K562 (cell line): ENCODE measurements around the gene TIFAB.

Experiments used
- DNMT1 ChIP-seq: fragments of 450-650 bp; IDR thresholded peaks from 2 replicates; pipeline ENCODE4 v1.6.1; 2016; ENCODE audit warnings: antibody characterized with exemption, mild to moderate bottlenecking
- HDAC6 ChIP-seq: IDR thresholded peaks from 2 replicates; pipeline ENCODE4 v1.6.1; 2012; ENCODE audit warnings: low read depth, mild to moderate bottlenecking, control low read depth, inconsistent platforms, low read length, moderate library complexity
- JUN ChIP-seq, 2 experiments: sonication (generic) in 1 of 2; formaldehyde crosslinking in 1 of 2; IDR thresholded peaks; 2 replicates each; pipeline versions ENCODE4 v1.6.1 to v1.8.0; 2012 to 2022; ENCODE audit warnings: borderline replicate concordance in 2 of 2, mild to moderate bottlenecking in 2 of 2, improper control_type of control experiment in 1 of 2, low read depth in 1 of 2, low read length in 1 of 2, missing genetic modification reagents in 1 of 2
- TF ChIP-seq, protein P1 (sequence below), 2 experiments: fragments of 450-650 bp in 1 of 2; sonication (generic) in 1 of 2; formaldehyde crosslinking in 1 of 2; IDR thresholded peaks in 1 of 2; conservative IDR thresholded peaks in 1 of 2; 2 replicates each; pipeline versions ENCODE4 v1.6.1 to v1.8.1; 2016 to 2023; ENCODE audit warnings: mild to moderate bottlenecking in 2 of 2, moderate library complexity in 2 of 2, inconsistent platforms in 1 of 2, missing genetic modification reagents in 1 of 2

DNA sequence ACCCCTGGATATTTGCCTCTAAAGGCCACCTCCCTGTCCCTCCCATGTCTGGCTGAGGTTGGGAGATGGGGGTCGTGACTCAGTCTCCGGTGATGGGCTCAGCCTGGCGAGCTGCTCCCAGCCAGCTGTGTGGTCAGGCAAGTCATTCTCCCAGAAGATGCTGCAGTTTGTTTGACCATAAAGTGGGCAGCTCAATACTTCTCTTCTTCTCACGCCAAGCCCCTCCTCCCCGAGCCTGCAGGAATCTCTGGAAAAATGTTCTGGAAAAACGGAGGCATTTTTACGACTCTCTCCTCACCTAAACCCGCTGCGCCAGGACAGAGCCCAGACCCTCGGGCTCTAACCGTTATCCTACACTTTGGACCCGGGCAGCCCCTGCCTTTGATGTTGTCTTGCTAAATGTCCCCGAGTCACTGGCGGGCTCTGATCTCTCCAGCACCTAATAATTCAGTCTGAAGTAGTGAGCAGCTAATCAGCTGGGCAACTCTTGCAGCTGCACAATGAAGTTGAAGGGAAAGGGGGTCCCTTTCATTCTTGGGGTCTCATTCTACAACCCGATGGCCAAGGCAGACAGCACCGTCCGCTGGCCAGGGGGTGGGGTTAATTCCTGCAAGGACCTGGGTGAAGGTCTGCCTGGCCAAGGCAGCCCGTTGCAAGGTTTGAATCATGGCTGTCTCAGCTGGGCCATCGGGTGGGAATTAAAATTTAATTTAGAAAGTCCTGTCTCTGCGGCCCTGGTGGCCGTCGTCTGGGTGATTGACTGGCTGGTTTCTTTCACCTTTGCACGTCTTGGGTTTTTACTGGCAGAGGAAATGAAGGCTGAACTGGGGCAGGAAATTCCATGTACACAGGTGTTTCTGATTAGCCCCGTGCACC is 17.3 kb downstream of the TIFAB start:
- TF ChIP-seq HDAC6 (no peak), JUN (IDR thresholded peaks at IDR 0.05; ENCODE audit: borderline replicate concordance, low read depth, low read length) (no peak), JUN (CRISPR knock-in tag; IDR thresholded peaks at IDR 0.05; ENCODE audit: borderline replicate concordance) (no peak), DNMT1 (no peak)
- TF ChIP-seq, protein P1, sequence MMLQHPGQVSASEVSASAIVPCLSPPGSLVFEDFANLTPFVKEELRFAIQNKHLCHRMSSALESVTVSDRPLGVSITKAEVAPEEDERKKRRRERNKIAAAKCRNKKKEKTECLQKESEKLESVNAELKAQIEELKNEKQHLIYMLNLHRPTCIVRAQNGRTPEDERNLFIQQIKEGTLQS (IDR thresholded peaks at IDR 0.05), result no peak
- TF ChIP-seq, protein P1 (CRISPR knock-in tag; conservative IDR thresholded peaks at IDR 0.05), result no peak
